Tibial nerve (tissue), 4 donors: ENCODE results near the gene ELOVL7.

ENCODE experiments used
- CTCF ChIP-seq, 5 experiments: fragments of 200-600 bp in 3 of 5; fragments of 450-650 bp in 2 of 5; sonication (generic) in 3 of 5; IDR thresholded peaks; one replicate each; pipeline ENCODE4 v1.5.1; 2016 to 2019; ENCODE audit warnings: antibody characterized with exemption in 5 of 5, mild to moderate bottlenecking in 3 of 5, moderate library complexity in 2 of 5
- EP300 ChIP-seq, 2 donors: sonication (generic); formaldehyde crosslinking; IDR thresholded peaks; one replicate each; pipeline ENCODE4 v1.6.1; 2017; ENCODE audit warnings: antibody characterized with exemption in 2 of 2, mild to moderate bottlenecking in 1 of 2
- POLR2A ChIP-seq, 2 donors: fragments of 450-650 bp; IDR thresholded peaks; one replicate each; pipeline ENCODE4 v1.6.1; 2017; ENCODE audit warnings: antibody characterized with exemption in 2 of 2, mild to moderate bottlenecking in 2 of 2, moderate library complexity in 2 of 2

GRCh38 chr5:60823574-60823973, 20.5 kb downstream of the ELOVL7 start:
- TF ChIP-seq CTCF (IDR thresholded peaks at IDR 0.05) = no peak
- no peak for TF ChIP-seq EP300 (IDR thresholded peaks at IDR 0.05)
- no peak for TF ChIP-seq POLR2A (IDR thresholded peaks at IDR 0.05)
